OCI-LY3 (cell line): ENCODE results near the gene NOSTRIN.

ENCODE experiments used
- CTCF ChIP-seq: fragments of 200-600, 300-600 bp; sonication (generic); IDR thresholded peaks from 2 replicates; pipeline ENCODE4 v1.5.1; 2014; ENCODE audit warnings: antibody characterized with exemption, low read length, low read depth
- EZH2phosphoT487 ChIP-seq: fragments of 200-600 bp; shearing (Covaris generic); IDR thresholded peaks from 2 replicates; pipeline ENCODE4 v1.6.1; 2018; ENCODE audit warnings: antibody characterized with exemption, mixed run types, low read depth

GRCh38 chr2:168802859-168803725, 655 bp downstream of the NOSTRIN start:
- TF ChIP-seq CTCF, result no peak
- no peak for TF ChIP-seq EZH2phosphoT487
